NCI-H748 (cell line): ENCODE results near the gene PRKAR1B.

Source experiments
- DNase-seq: peaks from one replicate; lab custom pipeline; 2025; ENCODE audit not compliant: unreplicated experiment; lab: John Stamatoyannopoulos, UW

PRKAR1B gene

GRCh38 chr7:527723-528122, 199.4 kb downstream of the PRKAR1B start:
- DNase-seq = no peak

- DNase-seq = no peak
Observed at GRCh38 chr7:526460-527034, 200.5 kb downstream of the PRKAR1B start.

GRCh38 chr7:525740-526139, 201.3 kb downstream of the PRKAR1B start:
- no peak for DNase-seq

GRCh38 chr7:524800-525199, 202.3 kb downstream of the PRKAR1B start:
- no peak for DNase-seq

GRCh38 chr7:523347-524336, 203.4 kb downstream of the PRKAR1B start:
- DNase-seq = peak; percentile 39

- no peak for DNase-seq
Observed at GRCh38 chr7:522951-523314, 204.1 kb downstream of the PRKAR1B start.

- peak; percentile 82 for DNase-seq
Observed at GRCh38 chr7:522071-522950, 204.8 kb downstream of the PRKAR1B start.

- DNase-seq = peak; percentile 78
Observed at GRCh38 chr7:521221-522070, 205.6 kb downstream of the PRKAR1B start.

- DNase-seq = peak; percentile 37
Observed at GRCh38 chr7:520503-521161, 206.4 kb downstream of the PRKAR1B start.

- peak; percentile 78 for DNase-seq
Observed at GRCh38 chr7:519484-520390, 207.3 kb downstream of the PRKAR1B start, which contains the start of gene PDGFA. TSS of gene PDGFA (minus strand) at chr7:519846. CDS start at chr7:519001, 845 bp downstream.

GRCh38 chr7:518630-519483, 208.2 kb downstream of the PRKAR1B start:
- peak; percentile 77 for DNase-seq

GRCh38 chr7:517774-518629, 209.1 kb downstream of the PRKAR1B start:
- DNase-seq = peak; percentile 54

- DNase-seq = peak; percentile 20
Observed at GRCh38 chr7:516606-517456, 210.2 kb downstream of the PRKAR1B start.

- DNase-seq = no peak
Observed at GRCh38 chr7:516216-516605, 210.9 kb downstream of the PRKAR1B start.

- no peak for DNase-seq
Observed at GRCh38 chr7:515628-516027, 211.5 kb downstream of the PRKAR1B start.
